ENCODE results near the gene SLC25A51. TPM values are rescaled to one million over a fixed set of nuclear protein-coding genes. Genes with fewer than 3 reads are reported as not detected.

The SLC25A51 gene
- total RNA-seq, 2 donors from 2014 or later, result 15.8 to 17.2 TPM

GRCh38 chr9:37870799-37871176 is 33.1 kb downstream of the SLC25A51 start:
- DNase-seq, result no peak

GRCh38 chr9:37870081-37870798 is 33.7 kb downstream of the SLC25A51 start:
- Histone ChIP-seq H3K4me1 (ENCODE audit: control insufficient read depth, insufficient read depth, low read length) (no peaks in the 10 kb centered on the region), H3K9me3 (ENCODE audit: control insufficient read depth, low read length) (no peaks in the 10 kb centered on the region), H3K4me3 (ENCODE audit: low read length) (no peak overlapping the region), H3K9ac (ENCODE audit: extremely low read depth, low read length, poor library complexity, severe bottlenecking) (no peak overlapping the region), H3K27me3 (ENCODE audit: control insufficient read depth, insufficient read depth, low read length, poor library complexity, severe bottlenecking) (no peaks in the 10 kb centered on the region), H3K27ac (ENCODE audit: low read depth, low read length) (no peak overlapping the region), H3K36me3 (ENCODE audit: control insufficient read depth, insufficient read depth, low read length) (peaks cover 5% of the 10 kb centered on the region)
- Mint-ChIP-seq H3K27ac (no peak overlapping the region), H3K27me3 (ENCODE audit: insufficient read depth) (no peaks in the 10 kb centered on the region), H3K4me3 (no peak overlapping the region), H3K9me3 (peaks cover 1% of the 10 kb centered on the region), H3K36me3 (ENCODE audit: low read depth) (peaks cover 4% of the 10 kb centered on the region), H3K4me1 (no peaks in the 10 kb centered on the region)
- no peak for DNase-seq
- TF ChIP-seq CTCF (conservative IDR thresholded peaks at IDR 0.05), result no peak
- 94 to 100% methylated on average over 3 to 5 of the region's 5 CpGs for WGBS, 2 experiments (ENCODE audit: insufficient coverage in 1 of 2, insufficient read length in 1 of 2)

More at GRCh38 chr9:37870799-37871176, 33.1 kb downstream of the SLC25A51 start:
- WGBS, 2 experiments (ENCODE audit: insufficient coverage in 1 of 2, insufficient read length in 1 of 2), result 80 to 100% methylated on average over 1 to 5 of the region's 5 CpGs
- H3K4me3 Mint-ChIP-seq, result no peak overlapping the region
- Histone ChIP-seq H3K27ac (ENCODE audit: low read depth, low read length) (no peak overlapping the region), H3K36me3 (ENCODE audit: control insufficient read depth, insufficient read depth, low read length) (peaks cover 5% of the 10 kb centered on the region), H3K4me3 (ENCODE audit: low read length) (no peak overlapping the region), H3K4me1 (ENCODE audit: control insufficient read depth, insufficient read depth, low read length) (no peaks in the 10 kb centered on the region), H3K9ac (ENCODE audit: extremely low read depth, low read length, poor library complexity, severe bottlenecking) (no peak overlapping the region), H3K27me3 (ENCODE audit: control insufficient read depth, insufficient read depth, low read length, poor library complexity, severe bottlenecking) (no peaks in the 10 kb centered on the region), H3K9me3 (ENCODE audit: control insufficient read depth, low read length) (no peaks in the 10 kb centered on the region)
- H3K27me3 Mint-ChIP-seq (ENCODE audit: insufficient read depth), result no peaks in the 10 kb centered on the region
- peaks cover 8% of the 10 kb centered on the region for H3K36me3 Mint-ChIP-seq (ENCODE audit: low read depth)
- H3K27ac Mint-ChIP-seq, result no peak overlapping the region
- TF ChIP-seq CTCF (conservative IDR thresholded peaks at IDR 0.05), result no peak
- H3K9me3 Mint-ChIP-seq, result peaks cover 3% of the 10 kb centered on the region
- H3K4me1 Mint-ChIP-seq, result no peaks in the 10 kb centered on the region

GRCh38 chr9:37862530-37862929 is 41.4 kb downstream of the SLC25A51 start:
- H3K4me1 ChIP-seq (ENCODE audit: control insufficient read depth, insufficient read depth, low read length), result no peaks in the 10 kb centered on the region
- Mint-ChIP-seq H3K4me3 (no peak overlapping the region), H3K27me3 (ENCODE audit: insufficient read depth) (no peaks in the 10 kb centered on the region), H3K36me3 (ENCODE audit: low read depth) (peaks cover 14% of the 10 kb centered on the region), H3K9me3 (no peaks in the 10 kb centered on the region), H3K27ac (no peak overlapping the region), H3K4me1 (no peaks in the 10 kb centered on the region)
- TF ChIP-seq CTCF (conservative IDR thresholded peaks at IDR 0.05), result no peak
- H3K9ac ChIP-seq (ENCODE audit: extremely low read depth, low read length, poor library complexity, severe bottlenecking), result no peak overlapping the region
- H3K27ac ChIP-seq (ENCODE audit: low read depth, low read length), result no peak overlapping the region
- WGBS, 2 experiments (ENCODE audit: insufficient coverage in 1 of 2, insufficient read length in 1 of 2), result 50 to 79% methylated on average over 1 to 3 of the region's 3 CpGs
- peaks cover 58% of the 10 kb centered on the region for H3K36me3 ChIP-seq (ENCODE audit: control insufficient read depth, insufficient read depth, low read length)
- DNase-seq, result no peak
- no peaks in the 10 kb centered on the region for H3K9me3 ChIP-seq (ENCODE audit: control insufficient read depth, low read length)
- H3K4me3 ChIP-seq (ENCODE audit: low read length), result no peak overlapping the region
- no peaks in the 10 kb centered on the region for H3K27me3 ChIP-seq (ENCODE audit: control insufficient read depth, insufficient read depth, low read length, poor library complexity, severe bottlenecking)
